ENCODE results near the gene PCSK7. TPM values are rescaled to one million over a fixed set of nuclear protein-coding genes. Genes with fewer than 3 reads are reported as not detected.
A peak's percentile ranks its signal among the peaks of the same experiment; 100 is the strongest.
"Not testable (repeated sequence)": the region's sequence is repeated elsewhere in the genome, so short reads cannot be mapped to it uniquely, and the experiment has no call there.

PCSK7 gene
- total and polyA plus RNA-seq, 10 of the 15 experiments (the other 5 are each of a cell fraction or from before 2014, with no cell fraction given): 5.5 to 81.5 (median 51.6) TPM

GRCh38 chr11:117208710-117209109 is 23.2 kb downstream of the PCSK7 start:
- ATAC-seq; DNase-seq (ENCODE audit: low read depth, low spot score); H3K9me3 ChIP-seq (replicated peaks; ENCODE audit: control insufficient read depth, insufficient read depth, low read length); BruUV-seq (replicated peaks); FAIRE-seq; SMC1A ChIA-PET (ENCODE audit: uncharacterized antibody, unreplicated experiment); H3K27ac ChIP-seq (ENCODE audit: control insufficient read depth, insufficient read depth); H3K27me3 ChIP-seq (replicated peaks in 1 of 2; ENCODE audit: control insufficient read depth in 2 of 2, insufficient read depth in 2 of 2, low read length in 1 of 2); CTCF ChIA-PET; H3K4me3 ChIP-seq; H3K4me1 ChIP-seq (ENCODE audit: control insufficient read depth, insufficient read depth, low read length); H2AFZ ChIP-seq (ENCODE audit: control insufficient read depth, low read depth, low read length); H3K9ac ChIP-seq (ENCODE audit: control insufficient read depth, insufficient read depth, low read length); H3K4me2 ChIP-seq (ENCODE audit: control insufficient read depth, insufficient read depth); RAD21 ChIA-PET (ENCODE audit: unreplicated experiment); H4K20me1 ChIP-seq (ENCODE audit: control insufficient read depth, insufficient read depth); H3K79me2 ChIP-seq (ENCODE audit: control insufficient read depth, insufficient read depth, low read length); H3K36me3 ChIP-seq (ENCODE audit: control insufficient read depth in 2 of 2, insufficient read depth in 2 of 2, low read length in 1 of 2); POLR2A ChIA-PET: not testable (repeated sequence)
- in situ Hi-C loops (cut with MboI): loop anchor here (5.0 kb wide), 1 partner anchor 76 kb away; no protein-coding TSS in a partner anchor
- intact Hi-C loops (cut with micrococcal nuclease; ENCODE audit: unreplicated experiment): loop anchor here (5.0 kb wide), 1 partner anchor 76 kb away; no protein-coding TSS in a partner anchor
- 85% methylated on average over 9 of the region's 13 CpGs for WGBS (ENCODE audit: insufficient coverage, insufficient replicate concordance, low lambda C conversion rate, missing lambda C conversion rate)

- H3K9me3 ChIP-seq (replicated peaks; ENCODE audit: control insufficient read depth, insufficient read depth, low read length); SMC1A ChIA-PET (ENCODE audit: uncharacterized antibody, unreplicated experiment); CTCF ChIA-PET; POLR2A ChIA-PET; H4K20me1 ChIP-seq (ENCODE audit: control insufficient read depth, insufficient read depth); H3K4me3 ChIP-seq; H3K27ac ChIP-seq (ENCODE audit: control insufficient read depth, insufficient read depth); H3K9ac ChIP-seq (ENCODE audit: control insufficient read depth, insufficient read depth, low read length); ATAC-seq; H3K27me3 ChIP-seq (replicated peaks in 1 of 2; ENCODE audit: control insufficient read depth in 2 of 2, insufficient read depth in 2 of 2, low read length in 1 of 2); H2AFZ ChIP-seq (ENCODE audit: control insufficient read depth, low read depth, low read length); H3K4me1 ChIP-seq (ENCODE audit: control insufficient read depth, insufficient read depth, low read length); H3K36me3 ChIP-seq (ENCODE audit: control insufficient read depth in 2 of 2, insufficient read depth in 2 of 2, low read length in 1 of 2); BruUV-seq (replicated peaks); RAD21 ChIA-PET (ENCODE audit: unreplicated experiment); FAIRE-seq; DNase-seq (ENCODE audit: low read depth, low spot score); H3K79me2 ChIP-seq (ENCODE audit: control insufficient read depth, insufficient read depth, low read length); H3K4me2 ChIP-seq (ENCODE audit: control insufficient read depth, insufficient read depth): not testable (repeated sequence)
- intact Hi-C loops (cut with micrococcal nuclease; ENCODE audit: unreplicated experiment) (loop anchor here (5.0 kb wide), 1 partner anchor 75 kb away; no protein-coding TSS in a partner anchor), in situ Hi-C loops (cut with MboI) (loop anchor here (5.0 kb wide), 1 partner anchor 75 kb away; no protein-coding TSS in a partner anchor)
- 82% methylated on average over 5 of the region's 5 CpGs for WGBS (ENCODE audit: insufficient coverage, insufficient replicate concordance, low lambda C conversion rate, missing lambda C conversion rate)
Observed at GRCh38 chr11:117207481-117207880, 24.4 kb downstream of the PCSK7 start.

GRCh38 chr11:117206859-117207258 is 25.0 kb downstream of the PCSK7 start:
- H3K27ac ChIP-seq (ENCODE audit: control insufficient read depth, insufficient read depth); H3K4me3 ChIP-seq; FAIRE-seq; H2AFZ ChIP-seq (ENCODE audit: control insufficient read depth, low read depth, low read length); H3K9ac ChIP-seq (ENCODE audit: control insufficient read depth, insufficient read depth, low read length); BruUV-seq (replicated peaks); CTCF ChIA-PET; H3K36me3 ChIP-seq (ENCODE audit: control insufficient read depth in 2 of 2, insufficient read depth in 2 of 2, low read length in 1 of 2); SMC1A ChIA-PET (ENCODE audit: uncharacterized antibody, unreplicated experiment); DNase-seq (ENCODE audit: low read depth, low spot score); H3K79me2 ChIP-seq (ENCODE audit: control insufficient read depth, insufficient read depth, low read length); H3K9me3 ChIP-seq (replicated peaks; ENCODE audit: control insufficient read depth, insufficient read depth, low read length); ATAC-seq; H3K4me1 ChIP-seq (ENCODE audit: control insufficient read depth, insufficient read depth, low read length); H4K20me1 ChIP-seq (ENCODE audit: control insufficient read depth, insufficient read depth); POLR2A ChIA-PET; RAD21 ChIA-PET (ENCODE audit: unreplicated experiment); H3K27me3 ChIP-seq (replicated peaks in 1 of 2; ENCODE audit: control insufficient read depth in 2 of 2, insufficient read depth in 2 of 2, low read length in 1 of 2); H3K4me2 ChIP-seq (ENCODE audit: control insufficient read depth, insufficient read depth): not testable (repeated sequence)
- 86% methylated on average over 6 of the region's 11 CpGs for WGBS (ENCODE audit: insufficient coverage, insufficient replicate concordance, low lambda C conversion rate, missing lambda C conversion rate)
- intact Hi-C loops (cut with micrococcal nuclease; ENCODE audit: unreplicated experiment): loop anchor here (5.0 kb wide), 1 partner anchor 75 kb away; no protein-coding TSS in a partner anchor
- in situ Hi-C loops (cut with MboI): loop anchor here (5.0 kb wide), 1 partner anchor 75 kb away; no protein-coding TSS in a partner anchor

GRCh38 chr11:117206111-117206510 is 25.8 kb downstream of the PCSK7 start:
- H3K27ac ChIP-seq (ENCODE audit: control insufficient read depth, insufficient read depth); H3K79me2 ChIP-seq (ENCODE audit: control insufficient read depth, insufficient read depth, low read length); CTCF ChIA-PET; H3K27me3 ChIP-seq (replicated peaks in 1 of 2; ENCODE audit: control insufficient read depth in 2 of 2, insufficient read depth in 2 of 2, low read length in 1 of 2); FAIRE-seq; RAD21 ChIA-PET (ENCODE audit: unreplicated experiment); POLR2A ChIA-PET; SMC1A ChIA-PET (ENCODE audit: uncharacterized antibody, unreplicated experiment); ATAC-seq; H4K20me1 ChIP-seq (ENCODE audit: control insufficient read depth, insufficient read depth); H2AFZ ChIP-seq (ENCODE audit: control insufficient read depth, low read depth, low read length); DNase-seq (ENCODE audit: low read depth, low spot score); H3K9ac ChIP-seq (ENCODE audit: control insufficient read depth, insufficient read depth, low read length); H3K4me1 ChIP-seq (ENCODE audit: control insufficient read depth, insufficient read depth, low read length); H3K4me2 ChIP-seq (ENCODE audit: control insufficient read depth, insufficient read depth); H3K36me3 ChIP-seq (ENCODE audit: control insufficient read depth in 2 of 2, insufficient read depth in 2 of 2, low read length in 1 of 2); H3K9me3 ChIP-seq (replicated peaks; ENCODE audit: control insufficient read depth, insufficient read depth, low read length); H3K4me3 ChIP-seq: not testable (repeated sequence)
- WGBS (ENCODE audit: insufficient coverage, insufficient replicate concordance, low lambda C conversion rate, missing lambda C conversion rate): 78% methylated on average over 7 of the region's 8 CpGs
- intact Hi-C loops (cut with micrococcal nuclease; ENCODE audit: unreplicated experiment): loop anchor here (5.0 kb wide), 1 partner anchor 74 kb away; no protein-coding TSS in a partner anchor
- in situ Hi-C loops (cut with MboI): loop anchor here (5.0 kb wide), 1 partner anchor 74 kb away; no protein-coding TSS in a partner anchor
- BruUV-seq (replicated peaks): TSS peak; percentile 49

Measured in GM12878 (cell line).